Measurements from ENCODE around the gene DDIAS. TPM values are rescaled to one million over a fixed set of nuclear protein-coding genes. Genes with fewer than 3 reads are reported as not detected.

DDIAS gene
- total RNA-seq, 1 donor from 2014 or later, result 0.58 TPM

GRCh38 chr11:82865841-82866240 is 35.7 kb upstream of the DDIAS start:
- no peaks in the 10 kb centered on the region for H3K9me3 ChIP-seq (replicated peaks)
- intact Hi-C loops (cut with micrococcal nuclease), result no loop called here
- H3K36me3 ChIP-seq, result no peaks in the 10 kb centered on the region
- TF ChIP-seq CTCF (IDR thresholded peaks at IDR 0.05; ENCODE audit: borderline replicate concordance), result no peak
- no peaks in the 10 kb centered on the region for H3K27me3 ChIP-seq (ENCODE audit: low read depth)
- H3K4me3 ChIP-seq, result no peak overlapping the region
- DNase-seq, result no peak
- peaks cover 35% of the 10 kb centered on the region for H3K4me1 ChIP-seq
- H3K27ac ChIP-seq (replicated peaks), result no peak overlapping the region

- Histone ChIP-seq H3K4me1 (peaks cover 41% of the 10 kb centered on the region), H3K4me3 (peak overlapping the region; percentile 40), H3K9me3 (replicated peaks) (no peaks in the 10 kb centered on the region), H3K27ac (replicated peaks) (no peak overlapping the region), H3K36me3 (no peaks in the 10 kb centered on the region), H3K27me3 (ENCODE audit: low read depth) (no peaks in the 10 kb centered on the region)
- peak; percentile 24 for DNase-seq
- TF ChIP-seq CTCF (IDR thresholded peaks at IDR 0.05; ENCODE audit: borderline replicate concordance), result peak; percentile 82
- intact Hi-C loops (cut with micrococcal nuclease), result no loop called here
These were observed 33.9 kb upstream of the DDIAS start for GRCh38 chr11:82867495-82868082.

GRCh38 chr11:82869657-82870056 is 31.9 kb upstream of the DDIAS start:
- H3K27ac ChIP-seq (replicated peaks), result no peak overlapping the region

GRCh38 chr11:82871646-82872045 is 29.9 kb upstream of the DDIAS start:
- Histone ChIP-seq H3K9me3 (replicated peaks) (peaks cover 2% of the 10 kb centered on the region), H3K4me1 (peaks cover 43% of the 10 kb centered on the region), H3K27me3 (ENCODE audit: low read depth) (no peaks in the 10 kb centered on the region), H3K4me3 (no peak overlapping the region), H3K27ac (replicated peaks) (no peak overlapping the region), H3K36me3 (no peaks in the 10 kb centered on the region)
- intact Hi-C loops (cut with micrococcal nuclease), result no loop called here
- no peak for DNase-seq
- TF ChIP-seq CTCF (IDR thresholded peaks at IDR 0.05; ENCODE audit: borderline replicate concordance), result no peak

More at GRCh38 chr11:82869657-82870056, 31.9 kb upstream of the DDIAS start:
- peaks cover 46% of the 10 kb centered on the region for H3K4me1 ChIP-seq
- H3K4me3 ChIP-seq, result no peak overlapping the region
- intact Hi-C loops (cut with micrococcal nuclease), result no loop called here
- no peaks in the 10 kb centered on the region for H3K27me3 ChIP-seq (ENCODE audit: low read depth)
- H3K9me3 ChIP-seq (replicated peaks), result no peaks in the 10 kb centered on the region
- no peak for TF ChIP-seq CTCF (IDR thresholded peaks at IDR 0.05; ENCODE audit: borderline replicate concordance)
- DNase-seq, result no peak
- H3K36me3 ChIP-seq, result no peaks in the 10 kb centered on the region

- peaks cover 38% of the 10 kb centered on the region for H3K4me1 ChIP-seq
- peaks cover 4% of the 10 kb centered on the region for H3K9me3 ChIP-seq (replicated peaks)
- H3K36me3 ChIP-seq, result no peaks in the 10 kb centered on the region
- H3K4me3 ChIP-seq, result no peak overlapping the region
- H3K27me3 ChIP-seq (ENCODE audit: low read depth), result no peaks in the 10 kb centered on the region
- no peak overlapping the region for H3K27ac ChIP-seq (replicated peaks)
- no peak for DNase-seq
- no peak for TF ChIP-seq CTCF (IDR thresholded peaks at IDR 0.05; ENCODE audit: borderline replicate concordance)
- intact Hi-C loops (cut with micrococcal nuclease), result no loop called here
These were observed 29.0 kb upstream of the DDIAS start for GRCh38 chr11:82872377-82873150.

Measured in left ventricle myocardium inferior (tissue), 1 donor.